K562 (cell line): Measurements from ENCODE around the gene CCDC201. TPM values are rescaled to one million over a fixed set of nuclear protein-coding genes. Genes with fewer than 3 reads are reported as not detected.
"Not testable (repeated sequence)": the region's sequence is repeated elsewhere in the genome, so short reads cannot be mapped to it uniquely, and the experiment has no call there.

ENCODE experiments used
- ATAC-seq: fragments of 200-7000 bp; cut with Tn5 transposase; 3 replicates; pipeline ENCODE4 v1.9.1; 2020; ENCODE audit warnings: moderate library complexity
- BruUV-seq: library from RNA; stranded (reverse); fragments of 400-500 nt; replicated peaks from 2 replicates; lab custom pipeline; 2021; lab: Mats Ljungman, UMichigan
- CTCF ChIA-PET: fragments of 300-600 bp; formaldehyde crosslinking; extraction: SDS; loops from one replicate; lab custom pipeline; 2021; ENCODE audit warnings: low intra/inter-chr PET ratio; lab: Yijun Ruan, JAX
- POLR2A ChIA-PET: fragments of 300-600, 350-650 bp; sonication (Branson Sonifier 250); formaldehyde crosslinking; extraction: SDS; loops from one replicate; lab custom pipeline; 2021; ENCODE audit warnings: antibody characterized with exemption, inconsistent platforms; lab: Yijun Ruan, JAX
- DNase-seq, 4 experiments: peaks; one replicate each; pipeline versions ENCODE4 v3.0.0 to v3.0.0-alpha.2; 2011 to 2018; ENCODE audit warnings: low spot score in 3 of 4, mixed read lengths in 3 of 4; ENCODE audit errors: extremely low read depth in 1 of 4
- FAIRE-seq: peaks from 2 replicates; lab custom pipeline; 2011; peaks lifted over from hg19 to GRCh38; lab: Jason Lieb, UNC
- H2AFZ ChIP-seq: 2 replicates; pipeline ENCODE4 v1.6.0; 2011; ENCODE audit warnings: low read depth, low read length, control low read depth, inconsistent platforms
- H3K27ac ChIP-seq: fragments of 200-600 bp; 3 replicates; pipeline ENCODE4 v1.8.0; 2011; ENCODE audit warnings: low read depth, mild to moderate bottlenecking, control low read depth, inconsistent platforms, low read length, moderate library complexity, mixed read lengths; ENCODE audit errors: extremely low read depth
- H3K27me3 ChIP-seq, 2 experiments: fragments of 300-600 bp in 1 of 2; 2 replicates in 1 of 2; 3 replicates in 1 of 2; pipeline versions ENCODE4 v1.6.0 to v1.8.0; 2011; ENCODE audit warnings: inconsistent platforms in 2 of 2, low read length in 2 of 2, mild to moderate bottlenecking in 1 of 2, mixed read lengths in 1 of 2, moderate library complexity in 1 of 2; ENCODE audit not compliant: control insufficient read depth in 2 of 2, insufficient read depth in 2 of 2
- H3K36me3 ChIP-seq: fragments of 300-600 bp; 3 replicates; pipeline ENCODE4 v1.8.0; 2011; ENCODE audit warnings: mild to moderate bottlenecking, low read length, inconsistent platforms; ENCODE audit not compliant: control insufficient read depth, insufficient read depth
- H3K4me1 ChIP-seq, 2 experiments: fragments of 200-600 bp in 1 of 2; replicated peaks in 1 of 2; 2 replicates in 1 of 2; 3 replicates in 1 of 2; pipeline versions ENCODE4 v1.5.1 to v1.8.0; 2011; ENCODE audit warnings: inconsistent platforms in 2 of 2, low read length in 2 of 2, mild to moderate bottlenecking in 1 of 2, mixed read lengths in 1 of 2, moderate library complexity in 1 of 2; ENCODE audit not compliant: control insufficient read depth in 2 of 2, insufficient read depth in 2 of 2
- H3K4me2 ChIP-seq: 2 replicates; pipeline ENCODE4 v1.6.1; 2011; ENCODE audit warnings: low read length, control low read depth, inconsistent platforms, mixed read lengths; ENCODE audit not compliant: insufficient read depth
- H3K4me3 ChIP-seq: fragments of 200-600 bp; sonication (generic), shearing (Covaris generic); 2 replicates; pipeline ENCODE4 v1.5.1; 2016; ENCODE audit warnings: control low read depth, inconsistent platforms
- H3K79me2 ChIP-seq: fragments of 200-600 bp; 3 replicates; pipeline ENCODE4 v1.8.0; 2011; ENCODE audit warnings: low read length, inconsistent platforms; ENCODE audit not compliant: control insufficient read depth, insufficient read depth
- H3K9ac ChIP-seq, 2 experiments: 2 replicates each; pipeline versions ENCODE4 v1.6.0 to v1.6.1; 2011; ENCODE audit warnings: low read depth in 2 of 2, low read length in 2 of 2, control low read depth in 1 of 2, inconsistent platforms in 1 of 2, mild to moderate bottlenecking in 1 of 2, mixed read lengths in 1 of 2; ENCODE audit not compliant: insufficient read depth in 1 of 2
- H3K9me1 ChIP-seq: one replicate; pipeline ENCODE4 v1.6.0; 2011; ENCODE audit warnings: inconsistent platforms, mild to moderate bottlenecking, low read length, moderate library complexity; ENCODE audit not compliant: control insufficient read depth, insufficient read depth
- H3K9me3 ChIP-seq: replicated peaks from 2 replicates; pipeline ENCODE4 v1.5.1; 2011; ENCODE audit warnings: low read depth, low read length, inconsistent platforms; ENCODE audit not compliant: control insufficient read depth, insufficient read depth
- H4K20me1 ChIP-seq: replicated peaks from 2 replicates; pipeline ENCODE4 v1.6.1; 2011; ENCODE audit warnings: low read length, inconsistent platforms, mixed read lengths; ENCODE audit not compliant: control insufficient read depth, insufficient read depth
- WGBS: fragments of 100-300 bp; shearing (Covaris generic); methylation state at CpG from one replicate; pipeline ENCODE4 v1.1.6; 2016; ENCODE audit warnings: low coverage, mixed read lengths; ENCODE audit not compliant: insufficient coverage; ENCODE audit errors: missing lambda C conversion rate; 5-methylcytosine and 5-hydroxymethylcytosine counted together
- in situ Hi-C: fragments of 300-500 bp; cut with MboI; formaldehyde crosslinking; loops from 4 replicates; pipeline ENCODE4 v1.15.0; 2018; ENCODE audit warnings: inconsistent platforms, mixed read lengths
- intact Hi-C: fragments of 100-400 bp; cut with micrococcal nuclease; formaldehyde crosslinking; loops from 2 replicates; pipeline ENCODE4 v1.14.2; 2022
- polyA plus RNA-seq, 8 experiments: library from polyadenylated mRNA; depleted of rRNA in 4 of 8; stranded (reverse) in 5 of 8; unstranded in 3 of 8; fragments of >200 nt; fragmentation: Nextera tagmentation in 2 of 8; fragmentation: Illumina TruSeq in 1 of 8; extraction: Ambion mirVana in 2 of 8; extraction: Trizol in 1 of 8; gene quantifications; 2 replicates each; pipeline versions ENCODE4 v1.2.1 to v1.2.3, GENCODE V29; 2011 to 2014; ENCODE audit warnings: inconsistent platforms in 1 of 8, missing spikeins in 1 of 8
- total RNA-seq, 7 experiments: library from RNA; depleted of rRNA in 6 of 7; stranded (reverse); fragments of >200 nt in 6 of 7; fragmentation: Illumina TruSeq in 2 of 7; extraction: Trizol in 2 of 7; gene quantifications; 2 replicates each; pipeline versions ENCODE4 v1.2.1 to v1.2.3, GENCODE V29; 2011 to 2021; ENCODE audit warnings: low replicate concordance in 1 of 7

The CCDC201 gene
- total and polyA plus RNA-seq, 9 of the 15 experiments (the other 6 are each of a cell fraction or from before 2014, with no cell fraction given), result not detected

GRCh38 chr7:45832433-45833177 lies 40.3 kb downstream of the CCDC201 start:
- H3K27me3 ChIP-seq, H3K79me2 ChIP-seq, H3K4me2 ChIP-seq, H4K20me1 ChIP-seq, ATAC-seq, H3K9me1 ChIP-seq, H3K27ac ChIP-seq, H3K9ac ChIP-seq, H3K4me3 ChIP-seq, intact Hi-C loops, H3K4me1 ChIP-seq, BruUV-seq, FAIRE-seq, in situ Hi-C loops, CTCF ChIA-PET, POLR2A ChIA-PET, H3K36me3 ChIP-seq, H2AFZ ChIP-seq, DNase-seq, H3K9me3 ChIP-seq: not testable (repeated sequence)
- WGBS, result 0% methylated on average over 7 of the region's 9 CpGs

GRCh38 chr7:45829846-45830245 lies 43.0 kb downstream of the CCDC201 start:
- CTCF ChIA-PET, BruUV-seq, H3K9me1 ChIP-seq, FAIRE-seq, H3K36me3 ChIP-seq, H3K9me3 ChIP-seq, H3K79me2 ChIP-seq, H3K27ac ChIP-seq, H4K20me1 ChIP-seq, H3K4me3 ChIP-seq, H3K27me3 ChIP-seq, H2AFZ ChIP-seq, POLR2A ChIA-PET, in situ Hi-C loops, ATAC-seq, intact Hi-C loops, H3K4me1 ChIP-seq, H3K9ac ChIP-seq, DNase-seq, H3K4me2 ChIP-seq: not testable (repeated sequence)
- WGBS, result under 1% methylated on average over 12 of the region's 12 CpGs

- CTCF ChIA-PET, H3K27me3 ChIP-seq, BruUV-seq, in situ Hi-C loops, DNase-seq, H3K79me2 ChIP-seq, H3K27ac ChIP-seq, H2AFZ ChIP-seq, intact Hi-C loops, H4K20me1 ChIP-seq, H3K36me3 ChIP-seq, H3K4me1 ChIP-seq, POLR2A ChIA-PET, H3K9me1 ChIP-seq, H3K4me2 ChIP-seq, ATAC-seq, H3K9me3 ChIP-seq, H3K4me3 ChIP-seq, H3K9ac ChIP-seq, FAIRE-seq: not testable (repeated sequence)
- WGBS, result under 1% methylated on average over 12 of the region's 13 CpGs
Measured at GRCh38 chr7:45827731-45828130, 45.2 kb downstream of the CCDC201 start.

GRCh38 chr7:45826550-45826949 lies 46.3 kb downstream of the CCDC201 start:
- H3K79me2 ChIP-seq, intact Hi-C loops, H3K9me3 ChIP-seq, in situ Hi-C loops, H3K36me3 ChIP-seq, H3K9me1 ChIP-seq, H3K4me3 ChIP-seq, FAIRE-seq, H3K27ac ChIP-seq, CTCF ChIA-PET, H2AFZ ChIP-seq, H3K27me3 ChIP-seq, H4K20me1 ChIP-seq, H3K4me1 ChIP-seq, BruUV-seq, H3K9ac ChIP-seq, ATAC-seq, POLR2A ChIA-PET, H3K4me2 ChIP-seq, DNase-seq: not testable (repeated sequence)
- 5% methylated on average over 3 of the region's 3 CpGs for WGBS
